GM12892 (cell line): ENCODE measurements around the gene METTL26.

Source experiments
- POLR2A ChIP-seq: IDR thresholded peaks from 2 replicates; pipeline ENCODE4 v1.6.1; 2011; ENCODE audit warnings: low read depth, low read length, control low read depth
- POLR2AphosphoS5 ChIP-seq: IDR thresholded peaks from 2 replicates; pipeline ENCODE4 v1.6.1; 2011; ENCODE audit warnings: low read depth, low read length, control low read depth

DNA sequence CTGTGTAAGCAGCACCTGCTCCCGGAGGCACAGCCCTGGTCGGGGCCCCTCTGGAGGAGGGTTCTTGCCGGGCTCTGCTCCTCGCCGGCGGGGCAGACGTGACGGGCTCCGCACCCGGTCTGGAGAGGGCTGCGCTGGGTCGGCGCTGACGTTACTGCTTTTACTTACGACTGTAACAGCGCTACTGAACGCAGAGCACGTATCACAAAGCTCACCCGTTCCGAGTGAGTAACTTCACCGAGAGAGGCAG is 47.5 kb downstream of the METTL26 start:
- no peak for TF ChIP-seq POLR2A
- no peak; the same call in 1 of the 2 replicates for TF ChIP-seq POLR2AphosphoS5
